SK-N-SH (cell line): ENCODE results near the gene CSRP1.

Source experiments
- CTCF ChIP-seq: fragments of 200-600 bp; sonication (generic); IDR thresholded peaks from 2 replicates; pipeline ENCODE4 v1.6.1; 2017; ENCODE audit warnings: antibody characterized with exemption, mild to moderate bottlenecking, moderate library complexity
- POLR2AphosphoS5 ChIP-seq: IDR thresholded peaks from 2 replicates; pipeline ENCODE4 v1.6.1; 2012; ENCODE audit warnings: low read depth, low read length
- SMC3 ChIP-seq: IDR thresholded peaks from 2 replicates; pipeline ENCODE4 v1.6.1; 2012; ENCODE audit warnings: low read depth, low read length, improper control_type of control experiment
- YY1 ChIP-seq: IDR thresholded peaks from 2 replicates; pipeline ENCODE4 v1.4.0; 2012; ENCODE audit warnings: low read depth, mild to moderate bottlenecking

DNA sequence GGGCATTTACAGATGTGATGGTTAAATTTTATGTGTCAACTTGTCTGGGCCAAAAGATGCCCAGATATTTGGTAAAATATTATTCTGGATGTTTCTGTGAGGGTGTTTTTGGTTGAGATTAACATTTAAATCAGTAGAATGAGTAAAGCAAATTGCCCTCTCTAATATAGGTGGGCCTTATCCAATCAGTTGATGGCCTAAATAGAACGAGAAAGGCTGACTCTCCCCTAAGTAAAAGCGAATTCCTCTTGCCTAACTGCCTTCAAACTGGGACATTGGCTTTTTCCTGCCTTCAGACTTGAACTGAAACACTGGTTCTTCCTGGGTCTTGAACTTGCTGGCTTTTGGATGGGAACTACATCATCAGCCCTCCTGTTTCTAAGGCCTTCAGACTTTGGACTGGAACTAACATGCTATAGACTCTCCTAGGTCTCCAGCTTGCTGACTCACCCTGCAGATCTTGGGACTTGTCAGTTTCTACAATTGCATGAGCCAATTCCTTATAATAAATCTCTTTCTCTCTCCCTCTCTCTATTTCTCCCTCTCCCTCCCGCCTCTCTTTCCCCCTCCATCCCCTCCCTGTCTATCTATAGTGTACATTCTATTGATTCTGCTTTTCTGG, 21.8 kb upstream of the CSRP1 start:
- TF ChIP-seq SMC3 (no peak), POLR2AphosphoS5 (no peak), CTCF (no peak), YY1 (no peak)
